Chondrocyte (in vitro differentiated cells): ENCODE results near the gene ROPN1. TPM values are rescaled to one million over a fixed set of nuclear protein-coding genes. Genes with fewer than 3 reads are reported as not detected.

Experiments used
- DNase-seq: peaks from one replicate; pipeline ENCODE4 v3.0.0; 2021; ENCODE audit warnings: mixed read lengths, low spot score
- H3K27ac Mint-ChIP-seq: one replicate; pipeline ENCODE4 v1.8.0; 2021; ENCODE audit warnings: mild to moderate bottlenecking, moderate library complexity, mixed read lengths; ENCODE audit not compliant: unreplicated experiment
- H3K27me3 Mint-ChIP-seq: 2 replicates; pipeline ENCODE4 v1.8.0; 2021; ENCODE audit warnings: low read depth, mixed read lengths
- H3K36me3 Mint-ChIP-seq: 2 replicates; pipeline ENCODE4 v1.8.0; 2021; ENCODE audit warnings: low read depth, mixed read lengths
- H3K4me1 Mint-ChIP-seq: 2 replicates; pipeline ENCODE4 v1.8.0; 2021; ENCODE audit warnings: low read depth, mild to moderate bottlenecking, mixed read lengths
- H3K4me3 Mint-ChIP-seq: one replicate; pipeline ENCODE4 v1.8.0; 2021; ENCODE audit warnings: mild to moderate bottlenecking, moderate library complexity, mixed read lengths; ENCODE audit not compliant: unreplicated experiment
- H3K9me3 Mint-ChIP-seq: 2 replicates; pipeline ENCODE4 v1.8.0; 2021; ENCODE audit warnings: low read depth, mixed read lengths
- total RNA-seq: library from RNA; stranded (reverse); gene quantifications from 3 replicates; pipeline ENCODE4 v1.2.1, GENCODE V29; 2021
- TF ChIP-seq, protein P1 (sequence below): fragments of 200-600 bp; sonication (generic); IDR thresholded peaks from 2 replicates; pipeline ENCODE4 v1.5.0; 2021; ENCODE audit warnings: antibody characterized with exemption, mild to moderate bottlenecking, moderate library complexity

Gene ROPN1
- total RNA-seq, 1 donor from 2014 or later = not detected

DNA sequence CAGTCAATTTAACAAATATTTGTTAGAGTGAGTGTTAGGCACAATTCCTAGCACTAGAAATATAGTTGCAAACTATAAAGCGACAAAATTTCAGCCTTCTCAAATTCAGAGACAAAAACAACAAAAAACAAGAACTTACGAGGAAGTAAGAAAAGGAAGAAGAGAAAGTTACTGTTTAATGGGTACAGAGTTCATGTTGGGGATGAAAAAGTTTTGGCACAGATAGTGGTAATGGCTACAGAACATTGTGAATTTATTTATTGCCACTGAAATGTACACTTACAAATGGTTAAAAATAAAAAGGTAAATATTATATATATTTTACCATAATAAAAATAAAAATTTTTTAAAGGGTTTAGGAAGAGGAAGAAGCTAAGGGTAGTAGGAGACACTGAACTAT, 52.2 kb downstream of the ROPN1 start:
- H3K27ac Mint-ChIP-seq = no peak overlapping the region
- no peak for DNase-seq
- H3K9me3 Mint-ChIP-seq = no peaks in the 10 kb centered on the region
- peaks cover 21% of the 10 kb centered on the region for H3K36me3 Mint-ChIP-seq
- H3K27me3 Mint-ChIP-seq = no peaks in the 10 kb centered on the region
- TF ChIP-seq, protein P1, sequence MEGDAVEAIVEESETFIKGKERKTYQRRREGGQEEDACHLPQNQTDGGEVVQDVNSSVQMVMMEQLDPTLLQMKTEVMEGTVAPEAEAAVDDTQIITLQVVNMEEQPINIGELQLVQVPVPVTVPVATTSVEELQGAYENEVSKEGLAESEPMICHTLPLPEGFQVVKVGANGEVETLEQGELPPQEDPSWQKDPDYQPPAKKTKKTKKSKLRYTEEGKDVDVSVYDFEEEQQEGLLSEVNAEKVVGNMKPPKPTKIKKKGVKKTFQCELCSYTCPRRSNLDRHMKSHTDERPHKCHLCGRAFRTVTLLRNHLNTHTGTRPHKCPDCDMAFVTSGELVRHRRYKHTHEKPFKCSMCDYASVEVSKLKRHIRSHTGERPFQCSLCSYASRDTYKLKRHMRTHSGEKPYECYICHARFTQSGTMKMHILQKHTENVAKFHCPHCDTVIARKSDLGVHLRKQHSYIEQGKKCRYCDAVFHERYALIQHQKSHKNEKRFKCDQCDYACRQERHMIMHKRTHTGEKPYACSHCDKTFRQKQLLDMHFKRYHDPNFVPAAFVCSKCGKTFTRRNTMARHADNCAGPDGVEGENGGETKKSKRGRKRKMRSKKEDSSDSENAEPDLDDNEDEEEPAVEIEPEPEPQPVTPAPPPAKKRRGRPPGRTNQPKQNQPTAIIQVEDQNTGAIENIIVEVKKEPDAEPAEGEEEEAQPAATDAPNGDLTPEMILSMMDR = no peak
- peaks cover 5% of the 10 kb centered on the region for H3K4me1 Mint-ChIP-seq
- no peak overlapping the region for H3K4me3 Mint-ChIP-seq

DNA sequence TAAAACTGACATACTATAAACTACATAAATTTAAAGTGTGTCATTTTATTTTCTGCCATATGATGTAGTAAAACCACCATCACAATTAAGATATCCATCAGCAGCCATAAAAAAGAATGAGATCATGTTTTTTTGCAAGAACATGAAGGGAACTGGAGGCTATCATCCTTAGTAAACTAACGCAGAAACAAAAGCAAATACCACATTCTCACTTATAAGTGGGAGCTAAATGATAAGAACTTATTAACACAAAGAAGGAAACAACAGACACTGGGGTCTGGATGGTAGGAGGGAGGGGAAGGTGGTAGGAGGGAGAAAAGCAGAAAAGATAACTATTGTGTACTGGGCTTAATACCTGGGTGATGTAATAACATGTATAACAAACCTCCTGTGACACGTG, 55.5 kb downstream of the ROPN1 start:
- no peak overlapping the region for H3K27ac Mint-ChIP-seq
- peaks cover 19% of the 10 kb centered on the region for H3K36me3 Mint-ChIP-seq
- no peaks in the 10 kb centered on the region for H3K27me3 Mint-ChIP-seq
- TF ChIP-seq, protein P1 = no peak
- H3K9me3 Mint-ChIP-seq = no peaks in the 10 kb centered on the region
- DNase-seq = no peak
- peaks cover 5% of the 10 kb centered on the region for H3K4me1 Mint-ChIP-seq
- no peak overlapping the region for H3K4me3 Mint-ChIP-seq

DNA sequence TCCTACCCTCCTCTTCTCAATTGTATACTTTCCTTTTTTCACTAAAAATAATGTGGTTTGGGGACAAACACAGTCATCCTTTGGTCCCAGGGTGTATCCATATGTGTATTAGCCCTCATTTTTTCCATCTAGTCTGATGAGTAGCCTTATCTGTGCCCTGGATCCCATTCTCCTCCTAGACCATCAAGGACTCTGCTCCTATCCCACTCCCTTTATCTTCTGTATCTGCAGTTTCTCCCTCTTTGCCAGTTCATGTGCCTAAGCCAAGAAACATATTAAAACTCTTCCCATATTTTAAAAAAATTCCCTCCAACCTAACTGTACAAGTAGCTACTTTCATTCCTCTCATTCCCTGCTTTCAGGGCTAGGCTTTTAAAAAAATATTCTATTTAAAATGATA, 56.1 kb downstream of the ROPN1 start:
- H3K4me1 Mint-ChIP-seq = peaks cover 5% of the 10 kb centered on the region
- H3K4me3 Mint-ChIP-seq = no peak overlapping the region
- DNase-seq = no peak
- H3K36me3 Mint-ChIP-seq = peaks cover 21% of the 10 kb centered on the region
- H3K27me3 Mint-ChIP-seq = no peaks in the 10 kb centered on the region
- H3K9me3 Mint-ChIP-seq = no peaks in the 10 kb centered on the region
- no peak overlapping the region for H3K27ac Mint-ChIP-seq
- TF ChIP-seq, protein P1 = no peak

DNA sequence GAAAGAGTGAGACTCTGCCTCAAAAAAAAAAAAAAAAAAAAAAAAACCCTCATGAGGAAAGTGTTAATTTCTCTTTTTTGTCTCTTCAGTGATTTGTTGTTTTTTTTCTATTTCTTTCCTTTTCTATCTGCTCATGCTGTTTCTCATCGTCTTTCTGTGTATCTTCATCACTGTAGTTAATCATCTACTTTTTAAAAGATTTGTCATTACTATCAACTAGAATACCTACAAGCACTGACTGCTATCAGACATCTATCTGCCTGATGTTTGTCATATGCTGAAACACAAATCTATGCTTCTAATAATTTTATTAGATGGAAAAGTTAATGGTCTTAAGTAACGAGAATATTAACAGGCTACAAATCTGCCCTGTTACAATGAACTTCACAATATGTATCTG, 57.7 kb downstream of the ROPN1 start:
- DNase-seq = no peak
- Mint-ChIP-seq H3K27me3 (no peaks in the 10 kb centered on the region), H3K9me3 (no peaks in the 10 kb centered on the region), H3K4me1 (peaks cover 5% of the 10 kb centered on the region), H3K4me3 (no peak overlapping the region), H3K36me3 (peaks cover 22% of the 10 kb centered on the region), H3K27ac (no peak overlapping the region)
- TF ChIP-seq, protein P1 = no peak

DNA sequence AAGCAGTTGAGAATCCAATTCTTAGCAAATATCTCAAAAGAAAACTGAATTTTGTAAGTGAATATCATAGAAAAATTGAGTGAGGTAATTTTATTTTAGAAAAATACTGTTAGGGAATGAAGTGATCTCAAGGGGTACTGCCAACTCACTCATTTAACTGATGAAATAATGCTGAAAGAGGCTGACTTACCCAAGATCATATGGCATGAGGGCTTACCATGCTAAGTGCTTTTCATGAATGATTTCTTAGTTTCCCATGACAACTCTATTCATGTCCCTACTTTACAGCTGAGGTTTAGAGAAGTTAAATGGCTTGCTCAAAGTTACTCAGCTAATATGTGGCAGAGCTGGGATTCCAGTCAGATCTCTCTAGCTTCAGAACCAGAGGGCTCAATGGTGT, 61.5 kb downstream of the ROPN1 start:
- Mint-ChIP-seq H3K4me1 (no peaks in the 10 kb centered on the region), H3K27ac (no peak overlapping the region), H3K27me3 (no peaks in the 10 kb centered on the region), H3K36me3 (peaks cover 15% of the 10 kb centered on the region), H3K9me3 (no peaks in the 10 kb centered on the region), H3K4me3 (no peak overlapping the region)
- DNase-seq = no peak
- TF ChIP-seq, protein P1 = no peak
